HG02943 (cell line): Measurements from ENCODE around the gene B3GALT4.
A peak's percentile ranks its signal among the peaks of the same experiment; 100 is the strongest.

Experiments used
- ATAC-seq: cut with Tn5 transposase; IDR thresholded peaks from one replicate; pipeline ENCODE4 v1.9.1; 2021; ENCODE audit warnings: mild to moderate bottlenecking, low read depth, moderate library complexity; ENCODE audit not compliant: unreplicated experiment

B3GALT4 gene

DNA sequence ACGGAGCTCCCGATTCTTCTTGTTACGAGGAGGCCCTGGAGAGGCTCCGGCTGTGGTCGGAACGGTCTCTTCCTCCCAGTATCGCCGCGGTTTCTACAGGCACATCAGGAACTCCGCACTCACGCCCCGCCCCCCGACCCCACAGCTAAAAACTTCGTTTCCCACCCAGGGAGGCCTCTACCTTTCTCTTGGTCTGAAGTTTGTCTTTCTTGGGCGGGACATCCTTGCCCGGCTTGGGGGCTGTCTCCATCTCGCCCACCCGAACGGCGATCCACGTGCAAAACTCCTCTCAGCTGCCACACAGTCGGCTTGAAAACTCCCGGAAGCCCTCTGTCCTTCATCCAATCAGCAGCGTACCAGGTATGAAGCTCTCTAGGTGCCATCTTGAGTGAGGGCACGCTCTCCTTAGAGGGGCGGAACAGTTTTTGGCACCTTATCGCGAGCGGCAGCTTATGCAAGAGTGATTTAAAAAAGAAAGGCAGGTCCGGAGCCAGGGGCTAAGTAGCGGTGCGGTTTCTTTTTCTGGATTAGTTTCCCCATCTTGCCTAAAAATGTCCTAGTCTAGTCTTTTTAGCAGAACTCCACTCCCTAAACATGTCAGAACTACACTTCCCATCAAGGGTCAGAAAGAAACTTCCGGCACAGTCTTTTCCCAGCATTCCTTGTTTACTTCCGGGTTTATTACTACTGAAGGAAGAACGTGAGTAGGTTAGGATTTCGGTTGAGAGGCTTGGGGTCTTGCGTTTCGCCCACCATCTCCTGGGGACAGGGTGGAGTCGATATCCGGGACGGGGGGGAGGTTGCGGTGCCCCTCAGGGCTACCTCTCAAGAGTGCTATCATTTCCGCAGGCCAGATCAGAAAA lies 12.2 kb downstream of the B3GALT4 start, which contains the start of the genes PFDN6 and WDR46:
PFDN6 (plus strand) TSS at position 681 of the 863 bp plus-strand sequence. CDS start 256 bp downstream, outside the sequence.
WDR46 (minus strand) TSS at position 319 of the 863 bp plus-strand sequence; CDS start at position 250, 69 bp downstream.
- ATAC-seq, result peak; percentile 80

DNA sequence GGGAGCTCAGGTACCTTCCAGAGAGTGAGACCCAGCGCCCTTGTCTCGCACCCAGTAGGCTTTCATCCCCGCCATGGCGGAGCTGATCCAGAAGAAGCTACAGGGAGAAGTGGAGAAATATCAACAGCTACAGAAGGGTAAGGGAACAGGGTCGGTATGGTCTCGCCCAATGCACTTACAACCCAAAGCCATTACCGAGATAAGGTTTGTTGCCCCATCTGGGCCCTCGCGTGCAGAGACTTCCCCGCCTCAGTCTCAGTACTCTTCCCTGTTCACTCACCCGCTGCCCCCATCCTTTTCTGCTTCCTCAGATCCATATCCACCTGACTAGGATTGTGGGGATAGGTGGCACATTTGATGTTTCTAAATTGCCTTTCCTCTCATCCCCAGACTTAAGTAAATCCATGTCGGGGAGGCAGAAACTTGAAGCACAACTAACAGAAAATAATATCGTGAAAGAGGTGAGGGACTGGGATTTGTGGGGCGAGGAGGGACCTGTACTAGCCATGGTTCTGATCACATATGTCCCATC lies 12.9 kb downstream of the B3GALT4 start:
- peak; percentile 5 for ATAC-seq

DNA sequence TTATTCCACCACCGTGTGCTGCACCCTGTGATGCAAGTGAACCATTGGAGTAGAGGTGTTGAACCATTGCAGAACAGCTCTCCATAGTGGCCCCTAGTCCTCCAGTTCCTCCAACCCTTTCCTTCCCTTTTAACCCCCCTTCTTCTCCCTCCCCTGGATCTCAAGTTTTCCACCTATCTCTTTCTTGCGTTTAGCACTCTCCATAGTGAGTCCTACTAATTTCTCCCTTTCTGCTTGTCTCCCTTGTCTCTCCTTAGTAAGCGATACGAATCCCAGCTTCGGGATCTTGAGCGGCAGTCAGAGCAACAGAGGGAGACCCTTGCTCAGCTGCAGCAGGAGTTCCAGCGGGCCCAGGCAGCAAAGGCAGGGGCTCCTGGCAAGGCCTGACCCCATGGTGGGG lies 13.5 kb downstream of the B3GALT4 start:
- ATAC-seq, result no peak

DNA sequence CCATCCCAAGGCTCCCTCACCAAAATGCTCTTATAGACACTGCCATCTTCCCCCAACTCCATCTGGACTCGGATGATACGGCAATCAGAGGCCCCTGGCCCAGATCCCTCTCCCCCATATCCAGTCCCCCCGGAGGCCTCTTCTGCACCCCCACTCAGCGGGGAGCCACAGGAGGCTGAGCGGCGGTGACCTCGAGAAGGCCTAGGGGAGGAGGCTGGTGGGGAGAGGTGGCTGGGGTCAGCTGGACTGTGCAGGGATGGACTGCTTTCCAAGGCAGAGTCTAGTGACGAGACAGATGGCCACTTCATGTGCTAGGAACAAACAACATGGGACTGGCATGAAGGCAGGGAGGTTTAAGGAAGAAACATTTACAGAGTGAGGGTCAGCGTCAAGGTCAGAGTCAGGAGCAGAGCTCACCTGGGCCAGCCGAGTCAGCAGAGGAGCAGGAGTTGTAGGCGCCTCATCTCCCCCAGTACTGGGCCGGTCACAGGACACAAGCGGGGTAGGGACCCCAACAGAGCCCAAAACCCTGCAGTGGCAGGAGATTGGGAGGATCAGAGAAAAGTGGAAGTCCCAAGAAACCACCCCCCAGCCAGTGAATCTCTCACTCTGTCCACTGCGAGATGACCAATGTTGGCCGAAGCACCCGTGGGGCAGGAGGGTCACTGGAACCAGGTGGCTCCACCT lies 16.2 kb downstream of the B3GALT4 start:
- no peak for ATAC-seq

DNA sequence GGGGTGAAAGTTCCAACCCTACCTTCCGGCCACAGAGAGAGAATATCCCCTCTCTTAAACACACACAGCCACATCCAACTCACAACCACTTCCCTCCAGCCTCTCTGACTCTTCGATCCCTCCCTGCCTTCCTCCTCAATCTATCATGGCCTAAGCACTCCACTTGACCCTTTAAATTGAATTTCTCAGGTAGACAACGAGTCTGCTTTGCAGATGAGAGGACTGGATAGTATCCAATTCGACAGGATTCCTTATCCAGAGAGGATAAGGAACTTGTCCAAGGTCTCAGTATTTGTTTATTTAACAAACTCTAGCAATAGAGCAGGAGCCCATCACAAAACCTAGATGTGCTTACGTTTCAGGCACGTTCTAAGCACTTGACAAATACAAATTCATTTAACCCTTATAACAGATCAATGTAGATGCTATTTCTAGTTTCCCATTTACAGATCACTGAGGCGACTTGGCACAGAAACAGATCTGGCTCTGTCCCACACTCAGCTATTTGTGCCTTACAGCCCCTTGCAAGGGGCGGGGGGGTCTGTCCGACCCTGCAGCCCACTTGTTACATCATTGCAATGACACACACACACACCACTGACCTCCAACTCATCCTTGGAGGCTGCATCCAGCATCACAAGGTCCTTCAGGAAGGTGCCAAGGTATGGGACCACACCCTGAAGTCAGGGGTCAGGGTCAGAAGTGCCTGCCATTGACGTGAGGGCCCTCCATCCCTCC lies 17.3 kb downstream of the B3GALT4 start:
- ATAC-seq, result no peak

DNA sequence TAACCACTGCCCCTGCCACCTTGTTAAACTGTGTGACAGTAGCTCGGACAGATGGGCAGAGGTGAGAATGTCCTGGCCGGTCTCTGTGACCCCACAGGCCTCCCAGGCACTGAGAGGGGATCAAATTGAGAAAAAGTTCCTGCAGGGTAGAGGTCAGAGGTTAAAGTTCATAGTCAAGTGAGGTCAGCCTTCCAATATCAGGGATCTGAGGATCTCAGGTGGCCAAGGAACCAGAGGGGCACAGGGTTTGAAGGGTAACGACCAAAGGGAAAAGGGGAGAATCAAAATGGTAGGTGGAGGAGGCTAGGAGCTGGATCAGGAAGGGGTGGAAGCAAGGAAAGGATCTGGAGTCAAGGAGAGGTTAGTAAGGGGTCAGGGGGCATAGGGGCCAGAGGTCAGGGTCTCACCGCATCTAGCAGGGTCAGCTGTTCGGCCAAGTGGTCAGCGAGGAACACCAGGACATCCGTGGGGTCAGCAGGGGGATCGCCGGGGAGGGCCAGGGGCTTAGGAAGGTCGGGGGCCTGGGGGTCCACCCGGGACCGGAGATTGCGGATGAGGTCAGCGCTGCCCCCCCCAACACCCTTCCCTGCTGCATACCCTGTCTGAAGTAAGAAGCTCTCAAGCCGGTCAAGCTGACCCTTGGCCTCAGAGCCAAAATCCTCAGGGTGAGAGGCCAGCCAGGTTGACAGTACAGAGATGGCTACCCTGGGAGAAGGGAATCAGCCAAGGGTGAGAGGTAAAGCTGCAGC lies 18.9 kb downstream of the B3GALT4 start:
- ATAC-seq, result no peak

DNA sequence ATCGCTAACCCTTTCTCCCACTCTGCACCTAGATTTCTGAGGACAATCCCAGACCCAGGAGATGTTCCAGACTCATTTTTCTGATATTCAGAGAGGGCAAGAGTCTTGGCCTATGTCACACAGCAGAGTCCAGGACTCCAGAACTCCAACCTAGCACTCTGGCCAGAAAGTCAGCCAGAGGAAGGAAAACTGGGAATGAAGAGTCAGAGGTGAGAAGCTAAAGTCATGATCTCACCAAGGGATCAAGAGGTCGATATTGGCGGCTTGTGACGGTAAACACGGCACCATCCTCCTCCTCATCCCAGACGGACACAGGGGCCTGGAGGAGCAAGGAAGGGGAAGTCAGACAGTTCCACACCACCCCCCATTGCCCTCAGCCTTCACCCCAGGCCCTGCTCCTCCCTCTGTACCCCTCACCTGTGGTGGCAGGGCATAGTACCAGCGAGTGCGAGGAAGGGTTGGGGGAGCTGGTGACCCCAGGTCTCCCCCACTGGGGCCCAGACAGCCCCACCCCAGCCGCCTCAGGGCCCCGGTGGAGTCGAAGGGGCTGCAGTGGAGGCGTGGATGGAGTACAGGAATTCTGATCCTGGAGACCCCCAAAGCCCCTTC lies 20.0 kb downstream of the B3GALT4 start:
- ATAC-seq, result no peak

DNA sequence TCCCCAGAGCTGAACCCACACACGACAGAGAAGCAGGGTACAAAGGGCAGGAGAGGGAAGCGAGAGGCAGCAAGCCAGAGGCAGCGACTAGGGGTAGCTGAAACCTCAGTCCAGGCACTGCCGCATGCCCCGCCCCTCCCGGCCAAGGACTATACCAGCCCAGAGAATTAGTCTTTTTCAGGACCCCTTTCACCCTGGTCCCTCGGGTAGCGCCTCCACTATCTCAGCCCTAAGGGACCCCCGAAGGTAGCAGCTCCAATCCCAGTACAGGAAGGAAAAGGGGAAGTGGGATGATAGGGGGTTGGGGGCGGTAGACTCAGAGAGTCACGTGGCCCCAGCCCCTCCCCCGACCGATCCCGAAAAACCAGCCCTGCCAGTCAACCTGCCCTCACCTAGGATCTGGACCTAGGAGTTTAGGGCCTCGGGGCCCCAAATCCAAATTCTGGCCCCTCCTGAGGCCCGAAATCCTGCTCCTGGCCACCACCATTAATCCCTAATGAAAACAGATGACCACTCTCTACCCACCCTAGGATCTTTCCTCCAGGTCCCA lies 20.6 kb downstream of the B3GALT4 start:
- no peak for ATAC-seq

DNA sequence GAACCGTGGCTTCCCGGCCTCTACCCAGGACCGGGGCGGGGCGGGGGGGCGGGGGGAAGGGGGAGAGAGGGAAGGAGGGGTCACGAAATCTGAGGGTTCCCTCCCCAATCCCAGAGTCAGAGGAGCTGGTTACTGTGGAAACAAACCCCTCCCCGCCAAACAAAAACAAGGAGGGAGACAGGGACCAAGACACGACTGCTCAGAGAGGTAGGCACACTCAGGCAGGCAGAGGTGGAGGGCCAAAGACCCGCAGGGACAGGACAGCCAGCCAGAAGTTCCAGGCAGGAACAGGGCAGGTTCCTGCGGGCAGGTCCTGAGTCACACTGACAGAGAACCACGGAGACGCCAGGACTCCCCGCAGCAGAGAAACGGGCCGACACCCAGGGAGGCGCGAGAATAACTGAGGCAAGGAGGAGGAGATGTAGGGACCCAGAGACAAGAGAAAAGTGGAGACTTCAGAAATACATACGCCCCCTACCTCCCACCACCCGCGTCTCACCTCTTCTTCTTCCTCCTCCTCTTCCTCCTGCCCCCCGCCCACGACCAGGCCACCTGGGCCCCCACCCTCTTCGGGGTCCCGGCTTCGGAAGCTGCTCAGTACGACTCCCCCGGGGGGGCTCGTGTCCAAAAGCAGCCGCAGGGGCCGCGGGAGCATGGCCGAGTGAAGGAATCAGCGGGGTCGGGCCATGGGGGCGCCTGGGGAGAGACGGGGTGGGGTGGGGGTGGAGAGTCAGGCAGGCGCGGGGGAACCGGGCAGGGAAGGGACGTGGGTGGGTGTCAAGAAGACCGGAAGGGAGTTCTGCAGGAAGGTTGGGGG lies 21.2 kb downstream of the B3GALT4 start:
- no peak for ATAC-seq

DNA sequence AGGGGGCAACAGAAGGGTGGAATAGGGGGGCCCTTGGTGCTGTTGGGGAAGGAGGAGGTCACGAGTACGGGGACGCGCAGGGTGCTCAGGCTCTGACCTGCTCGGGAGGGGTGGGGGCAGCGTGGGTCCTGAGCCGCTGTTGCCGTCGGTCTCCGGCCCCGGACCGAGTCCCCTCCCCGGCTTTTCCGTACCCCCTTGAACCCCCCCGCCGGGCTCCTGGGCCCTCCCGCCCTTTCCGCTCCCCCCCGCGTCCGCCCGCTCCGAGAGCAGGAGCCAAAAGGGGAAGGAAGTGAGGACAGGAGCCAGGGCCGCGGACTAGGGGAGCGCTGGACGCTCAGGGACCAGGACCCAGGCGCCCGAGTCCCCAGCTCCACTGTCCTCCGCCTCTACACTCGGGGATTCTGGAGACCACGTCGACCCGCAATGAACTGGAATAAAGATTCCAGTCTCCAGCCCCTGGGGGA lies 21.9 kb downstream of the B3GALT4 start, which contains the start of gene RGL2:
RGL2 (minus strand) TSS at position 170 of the 464 bp plus-strand sequence. CDS start 332 bp downstream, outside the sequence.
- ATAC-seq, result peak; percentile 33

DNA sequence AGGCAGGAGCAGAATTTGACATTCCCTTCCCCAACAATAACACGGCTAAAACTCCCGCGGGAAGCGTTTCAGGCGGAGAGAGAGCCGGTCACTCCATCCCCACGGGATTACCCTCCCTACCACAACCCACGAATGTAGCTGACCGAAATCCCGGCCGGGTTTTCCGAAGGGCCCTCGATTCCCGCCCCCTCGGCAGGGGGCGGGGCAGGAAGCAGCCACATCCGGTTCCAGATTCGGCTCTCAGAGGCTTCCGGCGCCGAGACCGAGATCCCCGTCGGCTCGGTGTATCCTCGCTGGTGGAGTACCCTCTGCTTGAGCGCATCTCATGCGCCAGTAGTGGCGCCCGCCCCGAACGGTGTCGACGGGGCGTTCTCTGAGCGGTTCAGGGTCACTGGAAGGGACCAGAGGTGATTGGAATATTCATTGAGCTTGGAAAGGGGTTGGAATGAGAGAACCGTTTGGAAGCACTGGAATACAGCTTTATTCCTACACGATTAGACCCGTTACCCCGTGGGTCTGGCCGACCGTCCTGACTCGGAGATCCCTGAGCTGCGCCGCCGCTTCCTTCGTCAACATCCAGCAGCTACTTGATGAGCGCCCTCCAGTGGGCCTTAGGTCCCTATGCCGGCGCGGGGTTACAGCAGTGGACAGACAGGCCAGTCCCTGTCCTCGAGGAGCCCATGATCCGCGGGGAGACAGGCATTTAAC lies 22.5 kb downstream of the B3GALT4 start:
- ATAC-seq, result peak; percentile 57

DNA sequence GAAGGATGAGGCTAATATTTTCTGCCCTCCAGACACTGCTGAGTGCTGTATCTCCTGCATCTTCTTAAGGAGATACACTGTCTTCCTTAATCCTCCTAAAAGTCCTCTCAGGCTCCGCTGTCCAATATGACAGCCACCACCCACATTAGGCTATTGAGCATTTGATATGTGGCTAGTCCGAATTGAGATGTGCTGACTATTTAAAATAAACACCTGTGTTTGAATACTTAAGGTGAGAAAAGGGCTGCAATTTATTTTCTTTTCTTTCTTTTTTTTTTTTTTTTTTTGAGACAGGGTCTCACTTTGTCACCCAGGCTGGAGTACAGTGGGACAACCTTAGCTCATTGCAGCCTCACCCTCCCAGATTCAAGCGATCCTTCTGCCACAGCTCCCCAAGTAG lies 25.0 kb downstream of the B3GALT4 start:
- ATAC-seq, result no peak

DNA sequence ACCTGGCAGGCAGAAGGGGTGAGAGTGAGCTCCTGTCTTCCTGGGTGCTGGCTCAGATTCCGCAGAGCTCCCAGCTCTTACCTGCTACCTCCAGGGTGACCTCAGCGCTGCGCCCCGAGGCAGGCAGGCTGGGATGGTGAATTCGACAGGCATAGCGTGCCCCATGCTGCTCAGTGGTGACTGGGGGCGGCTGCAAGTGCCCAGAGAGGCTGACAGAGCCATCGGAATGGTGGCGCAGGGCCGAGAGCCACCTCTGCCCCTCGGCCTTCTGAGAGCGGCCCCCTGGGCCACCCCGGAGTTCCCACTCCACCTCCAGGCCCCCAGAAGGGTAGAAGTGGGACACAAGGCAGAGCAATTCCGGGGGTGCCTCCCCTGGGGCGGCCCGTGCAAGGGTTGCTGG lies 27.3 kb downstream of the B3GALT4 start:
- no peak for ATAC-seq

DNA sequence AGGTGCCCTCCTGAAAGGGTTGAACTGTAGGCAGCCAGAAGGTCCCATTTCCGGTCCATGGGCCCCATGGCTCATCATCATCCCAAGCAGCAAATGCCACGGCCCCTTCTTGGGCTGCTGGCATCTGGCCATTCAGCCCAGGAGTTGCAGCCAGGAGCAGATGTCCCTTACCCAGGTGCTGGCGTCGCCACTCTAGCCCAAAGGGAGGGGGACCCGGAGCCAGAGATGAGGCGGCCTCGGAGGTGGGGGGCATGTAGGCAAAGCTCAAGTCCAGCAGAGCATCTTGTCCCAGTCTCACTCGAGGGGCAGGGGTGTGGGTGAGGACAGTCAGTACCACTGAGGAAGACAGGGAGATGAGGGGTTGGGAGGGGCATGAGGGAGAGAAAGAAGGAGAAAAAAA lies 28.1 kb downstream of the B3GALT4 start:
- no peak for ATAC-seq

DNA sequence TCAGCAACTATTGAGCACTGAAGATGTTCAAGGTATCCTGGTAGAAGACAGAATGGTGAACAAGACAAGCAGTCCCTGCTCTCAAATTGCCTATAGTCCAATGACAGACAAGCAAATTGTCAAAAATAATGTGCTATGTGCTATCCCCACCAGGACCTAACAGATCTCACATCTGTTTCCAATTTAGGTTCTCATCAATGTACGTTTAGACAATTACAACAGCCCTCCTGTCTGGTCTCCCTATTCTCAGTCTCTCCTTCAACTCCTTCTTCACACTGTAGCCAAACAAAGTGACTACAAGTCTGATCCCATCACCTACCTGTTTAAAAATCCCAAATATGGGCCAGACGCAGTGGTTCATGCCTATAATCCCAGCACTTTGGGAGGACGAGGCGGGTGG lies 29.4 kb downstream of the B3GALT4 start:
- no peak for ATAC-seq

DNA sequence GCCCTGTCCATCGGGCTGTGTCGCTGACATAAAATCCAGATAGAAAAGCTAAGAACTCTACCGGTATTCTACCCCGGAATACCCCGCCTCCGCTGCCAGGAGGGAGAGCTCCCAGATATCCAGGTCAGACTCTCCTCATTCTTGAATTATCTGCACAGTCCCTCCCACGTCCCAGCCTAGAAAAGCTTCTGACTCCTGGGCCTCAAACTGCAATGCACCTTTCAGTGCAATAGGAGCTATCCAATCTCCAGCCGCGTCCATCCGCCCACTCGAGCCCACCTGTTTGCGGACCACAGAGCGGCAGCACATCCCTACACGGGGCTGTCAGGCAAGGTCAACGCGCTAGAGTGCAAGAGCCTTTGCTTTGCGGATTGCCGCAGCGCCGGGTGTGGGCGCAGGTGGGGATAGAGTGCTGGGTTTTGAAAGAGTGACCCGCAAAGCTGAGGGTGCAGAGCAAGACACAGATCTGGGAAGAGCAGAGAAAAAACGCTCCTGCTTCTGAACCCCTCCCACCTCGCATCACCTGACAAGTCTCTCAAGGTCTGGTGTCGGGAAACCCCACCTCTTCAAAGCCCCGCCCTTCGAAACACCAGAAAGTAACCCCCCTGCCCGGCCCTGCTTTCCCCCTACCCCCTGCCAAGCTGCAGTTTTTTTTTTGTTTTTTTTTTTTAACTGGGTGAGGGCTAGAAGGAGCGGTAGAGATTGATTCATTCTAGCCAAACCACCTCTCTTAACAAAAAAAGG lies 35.6 kb downstream of the B3GALT4 start:
- no peak for ATAC-seq
